SJSA1 (cell line): ENCODE results near the gene CDYL. TPM values are rescaled to one million over a fixed set of nuclear protein-coding genes. Genes with fewer than 3 reads are reported as not detected.

Experiments
- DNase-seq, 2 experiments: peaks; one replicate each; pipeline ENCODE4 v3.0.0-alpha.2; 2015 to 2020; ENCODE audit warnings: low spot score in 2 of 2, low read depth in 1 of 2
- H3K27ac ChIP-seq: fragments of 250-450 bp; sonication (Bioruptor Pico); 2 replicates; pipeline ENCODE4 v1.5.1; 2020; ENCODE audit warnings: mild to moderate bottlenecking, moderate library complexity
- H3K27me3 ChIP-seq: fragments of 250-450 bp; sonication (Bioruptor Pico); replicated peaks from 2 replicates; pipeline ENCODE4 v1.5.1; 2020; ENCODE audit warnings: mild to moderate bottlenecking, moderate library complexity
- H3K36me3 ChIP-seq: fragments of 250-450 bp; sonication (Bioruptor Pico); 2 replicates; pipeline ENCODE4 v1.5.1; 2020; ENCODE audit warnings: mild to moderate bottlenecking
- H3K4me1 ChIP-seq: fragments of 250-450 bp; sonication (Bioruptor Pico); replicated peaks from 2 replicates; pipeline ENCODE4 v1.6.1; 2021; ENCODE audit warnings: mild to moderate bottlenecking
- H3K4me3 ChIP-seq: fragments of 250-450 bp; sonication (Bioruptor Pico); 2 replicates; pipeline ENCODE4 v1.5.1; 2020; ENCODE audit warnings: mild to moderate bottlenecking
- H3K9me3 ChIP-seq: fragments of 250-450 bp; sonication (Bioruptor Pico); replicated peaks from 2 replicates; pipeline ENCODE4 v1.5.1; 2020; ENCODE audit warnings: mild to moderate bottlenecking
- total RNA-seq: library from RNA; depleted of rRNA; stranded (reverse); fragments of >200 nt; shearing (Covaris generic); gene quantifications from 2 replicates; pipeline ENCODE4 v1.2.3, GENCODE V29; 2014

The CDYL gene
- total RNA-seq, 1 experiment from 2014 or later = 36.1 TPM

- H3K4me3 ChIP-seq = no peak overlapping the region
- no peak overlapping the region for H3K27ac ChIP-seq
- peaks cover 20% of the 10 kb centered on the region for H3K36me3 ChIP-seq
- no peak for DNase-seq
- H3K27me3 ChIP-seq = no peaks in the 10 kb centered on the region
- no peaks in the 10 kb centered on the region for H3K9me3 ChIP-seq
- H3K4me1 ChIP-seq = no peaks in the 10 kb centered on the region
These were observed 130.4 kb downstream of the CDYL start for GRCh38 chr6:4906293-4907276.

GRCh38 chr6:4907602-4908001 lies 131.4 kb downstream of the CDYL start:
- Histone ChIP-seq H3K27me3 (no peaks in the 10 kb centered on the region), H3K36me3 (peaks cover 22% of the 10 kb centered on the region), H3K27ac (no peak overlapping the region), H3K4me3 (no peak overlapping the region), H3K9me3 (no peaks in the 10 kb centered on the region), H3K4me1 (no peaks in the 10 kb centered on the region)
- DNase-seq = no peak

GRCh38 chr6:4908062-4908461 lies 131.9 kb downstream of the CDYL start:
- DNase-seq = no peak
- Histone ChIP-seq H3K9me3 (no peaks in the 10 kb centered on the region), H3K27ac (no peak overlapping the region), H3K4me1 (no peaks in the 10 kb centered on the region), H3K36me3 (peaks cover 19% of the 10 kb centered on the region), H3K4me3 (no peak overlapping the region), H3K27me3 (no peaks in the 10 kb centered on the region)

GRCh38 chr6:4909063-4909706 lies 133.0 kb downstream of the CDYL start:
- no peak for DNase-seq

GRCh38 chr6:4910037-4910760 lies 134.0 kb downstream of the CDYL start:
- Histone ChIP-seq H3K4me3 (no peak overlapping the region), H3K27ac (no peak overlapping the region), H3K9me3 (no peaks in the 10 kb centered on the region), H3K27me3 (no peaks in the 10 kb centered on the region), H3K36me3 (peaks cover 12% of the 10 kb centered on the region), H3K4me1 (peaks cover 12% of the 10 kb centered on the region)
- DNase-seq = no peak

More at GRCh38 chr6:4909063-4909706, 133.0 kb downstream of the CDYL start:
- Histone ChIP-seq H3K27ac (no peak overlapping the region), H3K4me3 (no peak overlapping the region), H3K36me3 (peaks cover 16% of the 10 kb centered on the region), H3K9me3 (no peaks in the 10 kb centered on the region), H3K27me3 (no peaks in the 10 kb centered on the region), H3K4me1 (peaks cover 4% of the 10 kb centered on the region)

GRCh38 chr6:4912559-4912958 lies 136.4 kb downstream of the CDYL start:
- Histone ChIP-seq H3K4me3 (no peak overlapping the region), H3K27me3 (no peaks in the 10 kb centered on the region), H3K27ac (no peak overlapping the region), H3K4me1 (peaks cover 12% of the 10 kb centered on the region), H3K9me3 (no peaks in the 10 kb centered on the region), H3K36me3 (peaks cover 8% of the 10 kb centered on the region; the same call in 1 of the 2 replicates)
- DNase-seq = no peak

GRCh38 chr6:4913705-4914419 lies 137.7 kb downstream of the CDYL start:
- no peak overlapping the region for H3K27ac ChIP-seq
- H3K9me3 ChIP-seq = no peaks in the 10 kb centered on the region
- H3K27me3 ChIP-seq = no peaks in the 10 kb centered on the region
- peaks cover 8% of the 10 kb centered on the region; the same call in 1 of the 2 replicates for H3K36me3 ChIP-seq
- peaks cover 12% of the 10 kb centered on the region for H3K4me1 ChIP-seq
- no peak for DNase-seq
- H3K4me3 ChIP-seq = no peak overlapping the region

GRCh38 chr6:4914420-4915159 lies 138.4 kb downstream of the CDYL start:
- no peak overlapping the region for H3K4me3 ChIP-seq
- H3K36me3 ChIP-seq = peaks cover 4% of the 10 kb centered on the region; the same call in 1 of the 2 replicates
- H3K27ac ChIP-seq = no peak overlapping the region
- H3K4me1 ChIP-seq = peaks cover 12% of the 10 kb centered on the region
- DNase-seq = peak in 1 of 2 experiments; percentile 18
- H3K9me3 ChIP-seq = no peaks in the 10 kb centered on the region
- H3K27me3 ChIP-seq = no peaks in the 10 kb centered on the region

GRCh38 chr6:4916954-4917561 lies 140.9 kb downstream of the CDYL start:
- H3K27ac ChIP-seq = no peak overlapping the region
- no peaks in the 10 kb centered on the region for H3K9me3 ChIP-seq
- peaks cover 12% of the 10 kb centered on the region for H3K4me1 ChIP-seq
- DNase-seq = no peak
- no peaks in the 10 kb centered on the region for H3K27me3 ChIP-seq
- no peaks in the 10 kb centered on the region for H3K36me3 ChIP-seq
- no peak overlapping the region for H3K4me3 ChIP-seq

- H3K4me3 ChIP-seq = no peak overlapping the region
- no peaks in the 10 kb centered on the region for H3K9me3 ChIP-seq
- no peaks in the 10 kb centered on the region for H3K36me3 ChIP-seq
- H3K4me1 ChIP-seq = no peaks in the 10 kb centered on the region
- H3K27me3 ChIP-seq = no peaks in the 10 kb centered on the region
- no peak for DNase-seq
- no peak overlapping the region for H3K27ac ChIP-seq
These were observed 144.8 kb downstream of the CDYL start for GRCh38 chr6:4920914-4921410.

GRCh38 chr6:4922488-4923037 lies 146.4 kb downstream of the CDYL start:
- H3K4me1 ChIP-seq = no peaks in the 10 kb centered on the region
- no peaks in the 10 kb centered on the region for H3K36me3 ChIP-seq
- no peak overlapping the region for H3K27ac ChIP-seq
- no peaks in the 10 kb centered on the region for H3K9me3 ChIP-seq
- H3K27me3 ChIP-seq = no peaks in the 10 kb centered on the region
- no peak for DNase-seq
- H3K4me3 ChIP-seq = no peak overlapping the region

GRCh38 chr6:4923081-4923480 lies 146.9 kb downstream of the CDYL start:
- DNase-seq = no peak
- H3K27ac ChIP-seq = no peak overlapping the region
- H3K36me3 ChIP-seq = no peaks in the 10 kb centered on the region
- no peaks in the 10 kb centered on the region for H3K27me3 ChIP-seq
- no peaks in the 10 kb centered on the region for H3K4me1 ChIP-seq
- no peak overlapping the region for H3K4me3 ChIP-seq
- H3K9me3 ChIP-seq = no peaks in the 10 kb centered on the region
